ENCODE measurements around the gene TMEM37. TPM values are rescaled to one million over a fixed set of nuclear protein-coding genes. Genes with fewer than 3 reads are reported as not detected.

Gene TMEM37
- polyA plus RNA-seq, 2 donors = 3.4 to 4.0 TPM

DNA sequence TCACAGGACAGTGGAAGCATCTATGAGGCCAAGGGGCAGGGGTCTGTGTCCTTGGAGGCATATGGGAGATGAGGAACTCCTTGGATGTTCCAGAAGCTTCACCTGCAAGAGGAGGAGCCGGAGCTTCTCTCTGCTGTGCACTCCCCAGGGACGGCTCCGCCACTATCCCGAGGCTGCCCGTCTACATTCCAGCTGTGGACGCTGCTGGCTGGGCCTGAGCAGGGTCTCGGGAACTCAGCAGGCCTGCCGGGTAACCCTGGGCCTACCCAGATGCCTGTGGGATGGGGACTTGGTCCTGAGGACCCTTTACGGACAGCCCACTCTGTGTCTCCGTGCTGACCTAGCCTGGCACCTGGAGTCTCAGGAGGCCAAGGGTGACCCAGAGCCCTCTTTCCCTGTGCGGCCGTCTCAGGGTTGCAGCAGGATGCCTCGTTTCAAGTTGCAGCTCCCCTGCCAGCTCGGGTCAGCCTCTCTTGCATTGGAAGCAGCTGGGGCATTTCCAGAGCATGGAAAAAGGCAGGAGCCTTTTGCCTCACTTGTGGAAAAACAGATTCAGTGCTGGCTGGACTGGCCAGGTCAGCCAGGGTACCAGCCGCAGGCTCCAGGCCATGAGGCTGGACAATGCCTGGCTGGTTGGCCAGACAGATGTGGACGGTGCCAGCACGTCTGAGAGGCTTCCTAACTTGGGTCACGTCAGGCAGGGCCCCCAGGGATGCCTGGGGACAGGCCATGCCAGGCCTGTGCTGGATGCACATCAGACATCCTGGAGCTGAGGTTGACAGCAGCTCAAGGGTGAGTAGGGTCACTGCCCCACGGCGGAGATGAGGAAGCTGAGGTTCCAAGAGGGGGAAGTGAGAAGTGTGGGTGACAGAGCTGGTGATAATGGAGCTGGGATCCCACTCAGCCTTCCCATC is 51.1 kb downstream of the TMEM37 start:
- Histone ChIP-seq H3K4me1 (ENCODE audit: control insufficient read depth in 2 of 2, insufficient read depth in 2 of 2, low read length in 1 of 2) (no peaks in the 10 kb centered on the region), H3K27ac (ENCODE audit: low read depth in 2 of 2, low read length in 1 of 2) (no peak overlapping the region), H3K36me3 (ENCODE audit: control insufficient read depth in 2 of 2, insufficient read depth in 2 of 2, low read length in 1 of 2) (no peaks in the 10 kb centered on the region)

DNA sequence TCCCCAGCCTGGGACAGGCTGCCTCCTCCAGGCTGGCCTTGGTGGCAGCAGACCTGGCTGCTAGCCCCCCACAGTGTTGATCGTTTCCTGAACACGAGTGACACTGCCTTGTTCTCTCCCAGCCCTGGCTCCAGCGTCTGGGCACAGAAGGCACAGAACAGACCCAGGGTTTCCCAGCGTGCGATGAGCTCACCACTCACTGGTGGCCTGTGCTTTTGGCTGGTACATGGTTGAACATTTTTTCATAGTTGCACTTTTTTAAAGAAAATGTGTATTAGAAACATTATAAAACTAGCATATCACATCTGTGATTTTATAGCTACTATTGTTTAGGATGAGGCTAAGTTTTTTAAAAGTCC is 51.7 kb downstream of the TMEM37 start:
- Histone ChIP-seq H3K36me3 (ENCODE audit: control insufficient read depth in 2 of 2, insufficient read depth in 2 of 2, low read length in 1 of 2) (no peaks in the 10 kb centered on the region), H3K4me3 (ENCODE audit: low read depth in 1 of 2, low read length in 2 of 2) (no peak overlapping the region), H3K9me3 (ENCODE audit: control insufficient read depth in 2 of 2, insufficient read depth in 1 of 2, low read depth in 1 of 2, low read length in 1 of 2) (no peaks in the 10 kb centered on the region), H3K27ac (ENCODE audit: low read depth in 2 of 2, low read length in 1 of 2) (no peak overlapping the region), H3K4me1 (ENCODE audit: control insufficient read depth in 2 of 2, insufficient read depth in 2 of 2, low read length in 1 of 2) (no peaks in the 10 kb centered on the region), H3K27me3 (ENCODE audit: control insufficient read depth in 1 of 2, insufficient read depth in 2 of 2, low read length in 2 of 2) (no peaks in the 10 kb centered on the region)
- WGBS, 2 donors = 76 to 83% methylated on average over 5 of the region's 5 CpGs

More for the DNA sequence above, 51.1 kb downstream of the TMEM37 start:
- WGBS, 2 donors = 70 to 74% methylated on average over 20 of the region's 20 CpGs
- Histone ChIP-seq H3K4me3 (ENCODE audit: low read depth in 1 of 2, low read length in 2 of 2) (no peak overlapping the region), H3K27me3 (ENCODE audit: control insufficient read depth in 1 of 2, insufficient read depth in 2 of 2, low read length in 2 of 2) (no peaks in the 10 kb centered on the region), H3K9me3 (ENCODE audit: control insufficient read depth in 2 of 2, insufficient read depth in 1 of 2, low read depth in 1 of 2, low read length in 1 of 2) (no peaks in the 10 kb centered on the region)

DNA sequence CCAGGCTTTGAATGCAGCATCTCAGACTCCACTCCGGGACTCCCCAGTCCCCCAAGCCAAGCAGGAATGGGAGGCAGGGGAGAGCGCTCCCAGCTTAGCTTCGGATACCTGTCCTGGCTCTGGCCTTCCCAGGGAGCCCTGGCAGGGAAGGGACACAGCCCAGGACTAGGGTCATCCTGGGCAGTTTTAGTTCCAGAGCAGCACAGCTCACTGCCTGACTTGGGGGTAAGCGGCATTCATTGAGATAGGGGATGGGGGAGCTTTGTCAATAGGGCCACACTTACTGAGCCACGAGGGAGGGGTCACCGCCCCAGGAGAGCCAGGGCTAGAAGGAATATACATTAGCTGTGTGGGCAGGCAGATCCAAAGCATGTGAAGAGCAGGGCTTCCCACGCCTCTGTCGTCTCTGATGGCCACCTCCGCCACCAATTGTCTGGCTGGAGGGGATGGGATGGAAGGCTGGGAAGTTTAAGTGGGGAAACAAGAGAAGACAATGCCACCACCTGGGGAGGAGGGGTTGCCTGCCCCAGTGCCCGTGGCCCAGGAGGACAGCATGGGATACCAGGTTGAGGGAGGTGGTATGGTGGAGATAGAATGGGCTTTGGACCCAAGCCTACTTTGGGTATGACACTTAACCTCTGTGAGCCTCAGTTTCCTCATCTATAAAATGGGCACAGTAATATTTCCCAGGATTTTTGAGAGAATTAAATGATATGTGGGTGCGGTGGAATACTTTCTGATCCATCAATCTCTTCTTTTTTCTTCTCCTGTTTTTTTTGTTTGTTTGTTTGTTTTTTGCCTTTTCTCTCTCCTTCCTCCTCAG is 52.5 kb downstream of the TMEM37 start:
- Histone ChIP-seq H3K4me1 (ENCODE audit: control insufficient read depth in 2 of 2, insufficient read depth in 2 of 2, low read length in 1 of 2) (no peaks in the 10 kb centered on the region), H3K36me3 (ENCODE audit: control insufficient read depth in 2 of 2, insufficient read depth in 2 of 2, low read length in 1 of 2) (no peaks in the 10 kb centered on the region), H3K27ac (ENCODE audit: low read depth in 2 of 2, low read length in 1 of 2) (no peak overlapping the region), H3K9me3 (ENCODE audit: control insufficient read depth in 2 of 2, insufficient read depth in 1 of 2, low read depth in 1 of 2, low read length in 1 of 2) (no peaks in the 10 kb centered on the region), H3K4me3 (ENCODE audit: low read depth in 1 of 2, low read length in 2 of 2) (no peak overlapping the region), H3K27me3 (ENCODE audit: control insufficient read depth in 1 of 2, insufficient read depth in 2 of 2, low read length in 2 of 2) (no peaks in the 10 kb centered on the region)
- WGBS, 2 donors = 86 to 89% methylated on average over 11 of the region's 11 CpGs

DNA sequence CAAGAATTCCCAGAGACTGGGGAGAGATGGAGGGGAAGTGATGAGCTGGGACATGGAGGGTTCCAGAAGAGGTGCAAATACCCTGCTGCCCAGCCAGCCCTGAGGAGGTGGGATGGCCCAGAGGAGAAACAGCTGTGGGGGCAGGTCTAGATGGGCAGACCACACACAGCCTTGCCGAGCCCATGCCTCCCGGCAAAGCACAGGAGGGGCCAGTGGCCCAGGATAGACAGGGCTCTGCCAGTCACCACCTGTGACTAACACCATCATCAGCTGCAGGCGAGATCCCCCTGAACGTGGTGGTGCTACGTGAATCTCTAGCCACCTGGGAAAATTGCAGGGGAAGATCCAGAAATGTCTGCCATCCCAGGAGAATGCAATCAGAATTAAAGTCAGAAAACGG is 53.2 kb downstream of the TMEM37 start:
- Histone ChIP-seq H3K4me3 (ENCODE audit: low read depth in 1 of 2, low read length in 2 of 2) (no peak overlapping the region), H3K27ac (ENCODE audit: low read depth in 2 of 2, low read length in 1 of 2) (no peak overlapping the region), H3K36me3 (ENCODE audit: control insufficient read depth in 2 of 2, insufficient read depth in 2 of 2, low read length in 1 of 2) (no peaks in the 10 kb centered on the region), H3K27me3 (ENCODE audit: control insufficient read depth in 1 of 2, insufficient read depth in 2 of 2, low read length in 2 of 2) (no peaks in the 10 kb centered on the region), H3K4me1 (ENCODE audit: control insufficient read depth in 2 of 2, insufficient read depth in 2 of 2, low read length in 1 of 2) (no peaks in the 10 kb centered on the region), H3K9me3 (ENCODE audit: control insufficient read depth in 2 of 2, insufficient read depth in 1 of 2, low read depth in 1 of 2, low read length in 1 of 2) (no peaks in the 10 kb centered on the region)
- WGBS, 2 donors = 55 to 67% methylated on average over 6 of the region's 6 CpGs

DNA sequence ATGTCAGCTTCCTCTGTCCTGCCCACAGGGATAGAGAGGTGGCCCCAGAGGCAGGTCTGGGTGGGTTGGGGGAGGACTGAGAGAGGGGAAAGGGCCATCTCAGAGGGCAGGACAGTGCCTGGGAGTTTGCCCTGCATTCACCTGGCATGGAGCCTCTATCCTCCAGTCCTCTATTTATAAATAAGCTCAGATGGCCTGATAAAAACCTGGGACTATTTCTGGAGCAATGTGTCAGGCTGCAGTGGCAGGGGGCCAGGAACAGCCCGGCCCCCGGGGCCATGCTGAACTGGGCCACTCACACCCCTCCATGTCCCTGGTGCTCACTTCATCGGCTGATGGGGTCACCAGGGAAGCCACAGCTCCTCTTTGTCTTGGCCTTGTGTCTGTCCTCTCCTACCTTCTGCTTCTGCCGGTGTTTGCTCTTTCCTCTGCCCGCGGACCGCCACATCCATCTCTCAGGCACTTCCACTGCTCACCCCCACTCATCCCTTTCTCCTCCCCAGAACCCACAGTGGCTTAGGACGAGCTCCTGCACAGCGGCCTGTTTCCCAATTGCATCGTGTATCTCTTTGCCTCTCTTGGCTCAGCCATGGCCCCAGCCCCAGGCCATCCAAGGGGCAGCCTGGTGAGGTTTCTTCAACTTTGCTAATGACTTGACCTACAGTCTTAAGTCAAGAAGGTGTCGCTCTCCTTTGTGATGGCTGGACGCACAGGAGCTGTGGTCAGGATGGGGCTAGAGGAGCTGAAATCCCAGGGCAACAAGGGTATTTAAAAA is 53.9 kb downstream of the TMEM37 start:
- Histone ChIP-seq H3K4me1 (ENCODE audit: control insufficient read depth in 2 of 2, insufficient read depth in 2 of 2, low read length in 1 of 2) (no peaks in the 10 kb centered on the region), H3K27ac (ENCODE audit: low read depth in 2 of 2, low read length in 1 of 2) (no peak overlapping the region), H3K4me3 (ENCODE audit: low read depth in 1 of 2, low read length in 2 of 2) (no peak overlapping the region), H3K27me3 (ENCODE audit: control insufficient read depth in 1 of 2, insufficient read depth in 2 of 2, low read length in 2 of 2) (no peaks in the 10 kb centered on the region), H3K9me3 (ENCODE audit: control insufficient read depth in 2 of 2, insufficient read depth in 1 of 2, low read depth in 1 of 2, low read length in 1 of 2) (no peaks in the 10 kb centered on the region), H3K36me3 (ENCODE audit: control insufficient read depth in 2 of 2, insufficient read depth in 2 of 2, low read length in 1 of 2) (no peaks in the 10 kb centered on the region)
- 76 to 86% methylated on average over 10 to 12 of the region's 12 CpGs for WGBS, 2 donors

DNA sequence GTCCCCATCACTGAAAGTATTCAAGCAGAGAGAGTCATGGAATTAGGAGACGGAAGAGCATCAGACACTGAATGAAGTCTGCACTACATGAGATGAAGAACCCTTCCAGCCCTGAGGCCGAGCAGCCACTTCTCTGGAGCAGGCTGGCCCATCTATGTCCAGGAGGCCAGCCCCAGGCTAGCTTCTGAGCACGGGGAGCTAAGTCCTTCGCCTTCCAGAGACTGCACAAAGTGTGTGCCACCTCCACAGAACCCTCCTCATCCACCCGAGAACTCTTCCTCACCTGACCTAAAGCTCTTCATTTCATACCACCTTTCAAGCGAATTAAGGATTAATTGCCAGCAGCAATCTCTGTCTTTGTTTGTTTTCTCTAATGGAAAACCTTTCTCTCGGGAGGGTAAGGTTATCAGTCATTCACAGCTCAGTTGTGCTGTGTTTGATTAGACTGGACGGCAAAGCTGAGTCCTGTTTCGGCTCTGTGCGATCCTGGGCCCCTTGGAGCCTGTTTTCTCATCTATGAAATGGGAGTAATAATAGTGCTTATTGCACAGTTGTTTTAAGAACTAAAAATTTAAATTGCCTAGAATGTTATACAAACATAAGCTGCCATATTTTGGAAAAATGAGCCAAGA is 54.7 kb downstream of the TMEM37 start:
- H3K36me3 ChIP-seq (ENCODE audit: control insufficient read depth in 2 of 2, insufficient read depth in 2 of 2, low read length in 1 of 2) = no peaks in the 10 kb centered on the region
- no peaks in the 10 kb centered on the region for H3K9me3 ChIP-seq (ENCODE audit: control insufficient read depth in 2 of 2, insufficient read depth in 1 of 2, low read depth in 1 of 2, low read length in 1 of 2)
- H3K27me3 ChIP-seq (ENCODE audit: control insufficient read depth in 1 of 2, insufficient read depth in 2 of 2, low read length in 2 of 2) = no peaks in the 10 kb centered on the region
- no peaks in the 10 kb centered on the region for H3K4me1 ChIP-seq (ENCODE audit: control insufficient read depth in 2 of 2, insufficient read depth in 2 of 2, low read length in 1 of 2)
- H3K27ac ChIP-seq (ENCODE audit: low read depth in 2 of 2, low read length in 1 of 2) = no peak overlapping the region
- no peak overlapping the region for H3K4me3 ChIP-seq (ENCODE audit: low read depth in 1 of 2, low read length in 2 of 2)
- WGBS, 2 donors = 69 to 80% methylated on average over 10 of the region's 10 CpGs

DNA sequence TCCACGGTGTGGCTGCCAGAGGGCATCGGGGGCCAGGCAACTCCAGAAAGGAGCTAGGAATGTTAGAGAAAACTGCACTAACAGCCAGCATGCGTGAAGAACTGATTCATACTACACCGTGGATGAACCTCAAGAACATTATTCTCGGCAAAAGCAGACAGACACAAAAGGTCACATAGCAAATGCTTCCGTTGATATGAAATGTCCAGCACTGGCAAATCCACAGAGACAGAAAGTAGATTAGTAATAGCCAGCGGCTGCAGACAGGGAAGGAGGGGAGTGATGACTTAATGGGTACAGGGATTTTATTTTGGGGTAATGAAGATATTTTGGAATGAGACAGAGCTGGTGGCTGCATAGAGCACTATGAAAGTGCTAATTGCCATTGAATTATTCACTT is 55.2 kb downstream of the TMEM37 start:
- no peaks in the 10 kb centered on the region for H3K27me3 ChIP-seq (ENCODE audit: control insufficient read depth in 1 of 2, insufficient read depth in 2 of 2, low read length in 2 of 2)
- 46 to 74% methylated on average over 7 of the region's 7 CpGs for WGBS, 2 donors

DNA sequence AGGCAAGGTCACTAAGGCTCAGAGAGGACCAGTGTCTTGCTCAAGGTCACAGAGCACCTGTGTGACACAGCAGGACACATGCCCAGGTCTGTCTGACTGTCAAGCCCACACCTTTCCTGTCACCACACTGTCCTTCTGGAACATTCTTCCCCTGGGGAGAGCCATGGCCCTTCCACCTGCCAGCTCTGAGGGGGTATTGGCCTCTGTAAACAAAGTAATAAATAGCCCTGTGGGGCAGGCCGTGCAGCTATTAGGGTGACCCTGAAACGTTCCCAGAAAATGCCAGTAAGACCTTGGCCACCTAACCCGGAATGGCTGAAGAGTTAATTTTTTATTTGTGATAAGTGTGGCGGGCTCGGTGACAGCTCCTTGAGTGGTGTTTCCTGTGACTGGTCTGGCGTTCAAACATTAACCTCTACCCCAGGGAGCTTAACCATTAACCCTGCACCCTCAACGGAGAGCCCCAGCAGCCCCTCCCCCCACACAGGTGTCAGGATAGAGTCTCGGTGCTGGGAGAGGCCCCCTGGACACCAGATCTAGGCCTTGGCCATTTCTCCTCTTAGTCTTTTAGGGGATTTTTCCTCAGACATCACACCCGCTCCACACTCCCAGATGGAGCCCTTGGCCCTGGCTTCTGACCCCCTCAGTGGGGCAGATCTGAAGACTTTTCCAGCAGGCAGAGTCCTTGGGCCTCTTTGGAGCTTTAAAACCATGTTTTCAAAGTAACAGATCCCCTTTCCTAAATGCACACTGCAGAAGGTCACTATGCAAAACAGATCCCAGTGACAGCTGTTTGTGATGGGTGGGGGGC is 56.0 kb downstream of the TMEM37 start:
- WGBS, 2 donors = 38 to 62% methylated on average over 9 of the region's 9 CpGs
- H3K4me3 ChIP-seq (ENCODE audit: low read depth in 1 of 2, low read length in 2 of 2) = no peak overlapping the region
- no peaks in the 10 kb centered on the region for H3K36me3 ChIP-seq (ENCODE audit: control insufficient read depth in 2 of 2, insufficient read depth in 2 of 2, low read length in 1 of 2)
- no peaks in the 10 kb centered on the region for H3K9me3 ChIP-seq (ENCODE audit: control insufficient read depth in 2 of 2, insufficient read depth in 1 of 2, low read depth in 1 of 2, low read length in 1 of 2)
- no peaks in the 10 kb centered on the region for H3K27me3 ChIP-seq (ENCODE audit: control insufficient read depth in 1 of 2, insufficient read depth in 2 of 2, low read length in 2 of 2)
- H3K4me1 ChIP-seq (ENCODE audit: control insufficient read depth in 2 of 2, insufficient read depth in 2 of 2, low read length in 1 of 2) = no peaks in the 10 kb centered on the region
- no peak overlapping the region for H3K27ac ChIP-seq (ENCODE audit: low read depth in 2 of 2, low read length in 1 of 2)

More for the DNA sequence above, 55.2 kb downstream of the TMEM37 start:
- no peak overlapping the region for H3K4me3 ChIP-seq (ENCODE audit: low read depth in 1 of 2, low read length in 2 of 2)
- no peaks in the 10 kb centered on the region for H3K36me3 ChIP-seq (ENCODE audit: control insufficient read depth in 2 of 2, insufficient read depth in 2 of 2, low read length in 1 of 2)
- H3K9me3 ChIP-seq (ENCODE audit: control insufficient read depth in 2 of 2, insufficient read depth in 1 of 2, low read depth in 1 of 2, low read length in 1 of 2) = no peaks in the 10 kb centered on the region
- no peak overlapping the region for H3K27ac ChIP-seq (ENCODE audit: low read depth in 2 of 2, low read length in 1 of 2)
- H3K4me1 ChIP-seq (ENCODE audit: control insufficient read depth in 2 of 2, insufficient read depth in 2 of 2, low read length in 1 of 2) = no peaks in the 10 kb centered on the region

All from esophagus (tissue), 2 donors.